A549 treated with AZD9567 at 1 μM for 4 hours (cell line): Measurements from ENCODE around the gene NEU2. TPM values are rescaled to one million over a fixed set of nuclear protein-coding genes. Genes with fewer than 3 reads are reported as not detected.

Experiments used
- total RNA-seq: library from RNA; stranded (reverse); fragments of 200-300 nt; extraction: Qiagen RNA extraction; gene quantifications from 5 replicates; pipeline ENCODE4 v1.2.3, GENCODE V29; 2022; ENCODE audit not compliant: insufficient read depth

NEU2 gene
- not detected in 5 replicates for total RNA-seq

GRCh38 chr2:233032551-233033320 lies at the start of gene NEU2:
NEU2 (plus strand) TSS chr2:233032672; CDS start chr2:233032672, 0 bp downstream.

GRCh38 chr2:233013027-233013461 lies 19.4 kb upstream of the NEU2 start, which contains the start of gene NGEF:
NGEF (minus strand) TSS chr2:233013256; CDS start chr2:232974890, 38,366 bp downstream.

GRCh38 chr2:233059797-233060500 lies 27.5 kb downstream of the NEU2 start, which contains the start of gene INPP5D:
INPP5D (plus strand) TSS chr2:233060342; CDS start chr2:233060479, 137 bp downstream.

Other genes starting within 250 kb of the NEU2 start
- 3.7 to 12.2 TPM (median 7.8 TPM) in 5 replicates for gene SNORC, start 162.4 kb upstream of the NEU2 start, total RNA-seq
- gene NGEF, start 19.4 kb upstream of the NEU2 start, total RNA-seq, result 12.1 to 33.1 TPM (median 14.8 TPM) in 5 replicates
- gene INPP5D, start 27.7 kb downstream of the NEU2 start, total RNA-seq, result 0.33 to 0.41 TPM (median 0.36 TPM) in 4 of 5 replicates, not detected in the other
- gene ATG16L1, start 219.0 kb downstream of the NEU2 start, total RNA-seq, result 35.7 to 42.6 TPM (median 39.1 TPM) in 5 replicates